HG03196 (cell line): ENCODE measurements around the gene BTBD16.

Experiments used
- ATAC-seq: cut with Tn5 transposase; IDR thresholded peaks from one replicate; pipeline ENCODE4 v1.9.1; 2021; ENCODE audit not compliant: unreplicated experiment

BTBD16 gene

GRCh38 chr10:122267849-122268737 is 3.0 kb upstream of the BTBD16 start:
- ATAC-seq = peak; percentile 74

- no peak for ATAC-seq
Measured at GRCh38 chr10:122269059-122269687, 1.9 kb upstream of the BTBD16 start.

- ATAC-seq = no peak
Measured at GRCh38 chr10:122273966-122274545, 3.0 kb downstream of the BTBD16 start.

- ATAC-seq = no peak
Measured at GRCh38 chr10:122276611-122277208, 5.6 kb downstream of the BTBD16 start.

GRCh38 chr10:122277526-122278136 is 6.5 kb downstream of the BTBD16 start:
- no peak for ATAC-seq

- ATAC-seq = no peak
Measured at GRCh38 chr10:122279725-122280141, 8.6 kb downstream of the BTBD16 start.

- ATAC-seq = no peak
Measured at GRCh38 chr10:122280156-122280555, 9.1 kb downstream of the BTBD16 start.

- no peak for ATAC-seq
Measured at GRCh38 chr10:122281018-122281626, 10.0 kb downstream of the BTBD16 start.

GRCh38 chr10:122281751-122282150 is 10.7 kb downstream of the BTBD16 start:
- ATAC-seq = no peak

- ATAC-seq = no peak
Measured at GRCh38 chr10:122282253-122282671, 11.2 kb downstream of the BTBD16 start.

- ATAC-seq = no peak
Measured at GRCh38 chr10:122282909-122283308, 11.8 kb downstream of the BTBD16 start.

GRCh38 chr10:122285506-122286444 is 14.7 kb downstream of the BTBD16 start:
- ATAC-seq = no peak

- no peak for ATAC-seq
Measured at GRCh38 chr10:122286867-122287266, 15.8 kb downstream of the BTBD16 start.

- ATAC-seq = no peak
Measured at GRCh38 chr10:122287570-122287969, 16.5 kb downstream of the BTBD16 start.

- ATAC-seq = no peak
Measured at GRCh38 chr10:122288262-122288661, 17.2 kb downstream of the BTBD16 start.

GRCh38 chr10:122288917-122289316 is 17.8 kb downstream of the BTBD16 start:
- no peak for ATAC-seq

GRCh38 chr10:122290334-122290733 is 19.2 kb downstream of the BTBD16 start:
- no peak for ATAC-seq

GRCh38 chr10:122290833-122291532 is 19.9 kb downstream of the BTBD16 start:
- no peak for ATAC-seq

GRCh38 chr10:122291739-122292138 is 20.6 kb downstream of the BTBD16 start:
- no peak for ATAC-seq
